ENCODE results near the gene IFT74. TPM values are rescaled to one million over a fixed set of nuclear protein-coding genes. Genes with fewer than 3 reads are reported as not detected.
A peak's percentile ranks its signal among the peaks of the same experiment; 100 is the strongest.

The IFT74 gene
- total RNA-seq, 1 donor from 2014 or later = 22.1 TPM

DNA sequence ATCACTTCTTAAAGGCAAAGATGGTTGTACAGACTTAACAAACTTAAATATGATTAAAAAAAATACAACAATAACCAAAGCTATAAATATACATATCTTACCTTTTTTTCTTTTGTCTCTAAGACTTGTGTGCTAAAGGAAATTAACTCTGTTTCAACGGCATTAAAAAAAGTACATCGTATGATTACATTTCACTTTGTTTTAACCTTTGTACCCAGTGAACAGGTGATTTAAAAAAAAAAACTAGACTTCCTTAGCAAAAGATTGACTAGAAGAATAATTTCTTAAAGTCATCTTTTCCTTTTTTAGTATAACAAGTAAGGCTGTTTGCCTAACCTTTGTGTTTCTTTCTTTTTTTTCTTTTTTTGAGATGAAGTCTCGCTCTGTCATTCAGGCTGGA lies 49.3 kb downstream of the IFT74 start, which contains the start of gene LRRC19:
TSS of gene LRRC19 (minus strand) at position 182 of the 400 bp plus-strand sequence. CDS start 5,978 bp downstream, outside the sequence.
- Mint-ChIP-seq H3K27ac (no peak within 1 kb of the TSS), H3K9me3 (peaks cover 11% of the 10 kb centered on the region), H3K36me3 (peaks cover 9% of the 10 kb centered on the region), H3K4me1 (no peaks in the 10 kb centered on the region), H3K4me3 (no peak within 1 kb of the TSS), H3K27me3 (ENCODE audit: low read depth) (no peaks in the 10 kb centered on the region)
- DNase-seq (ENCODE audit: low spot score in 2 of 2, unreplicated experiment in 2 of 2) = no peak
- TF ChIP-seq, protein P1, sequence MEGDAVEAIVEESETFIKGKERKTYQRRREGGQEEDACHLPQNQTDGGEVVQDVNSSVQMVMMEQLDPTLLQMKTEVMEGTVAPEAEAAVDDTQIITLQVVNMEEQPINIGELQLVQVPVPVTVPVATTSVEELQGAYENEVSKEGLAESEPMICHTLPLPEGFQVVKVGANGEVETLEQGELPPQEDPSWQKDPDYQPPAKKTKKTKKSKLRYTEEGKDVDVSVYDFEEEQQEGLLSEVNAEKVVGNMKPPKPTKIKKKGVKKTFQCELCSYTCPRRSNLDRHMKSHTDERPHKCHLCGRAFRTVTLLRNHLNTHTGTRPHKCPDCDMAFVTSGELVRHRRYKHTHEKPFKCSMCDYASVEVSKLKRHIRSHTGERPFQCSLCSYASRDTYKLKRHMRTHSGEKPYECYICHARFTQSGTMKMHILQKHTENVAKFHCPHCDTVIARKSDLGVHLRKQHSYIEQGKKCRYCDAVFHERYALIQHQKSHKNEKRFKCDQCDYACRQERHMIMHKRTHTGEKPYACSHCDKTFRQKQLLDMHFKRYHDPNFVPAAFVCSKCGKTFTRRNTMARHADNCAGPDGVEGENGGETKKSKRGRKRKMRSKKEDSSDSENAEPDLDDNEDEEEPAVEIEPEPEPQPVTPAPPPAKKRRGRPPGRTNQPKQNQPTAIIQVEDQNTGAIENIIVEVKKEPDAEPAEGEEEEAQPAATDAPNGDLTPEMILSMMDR (IDR thresholded peaks at IDR 0.05; ENCODE audit: unreplicated experiment) = no peak

DNA sequence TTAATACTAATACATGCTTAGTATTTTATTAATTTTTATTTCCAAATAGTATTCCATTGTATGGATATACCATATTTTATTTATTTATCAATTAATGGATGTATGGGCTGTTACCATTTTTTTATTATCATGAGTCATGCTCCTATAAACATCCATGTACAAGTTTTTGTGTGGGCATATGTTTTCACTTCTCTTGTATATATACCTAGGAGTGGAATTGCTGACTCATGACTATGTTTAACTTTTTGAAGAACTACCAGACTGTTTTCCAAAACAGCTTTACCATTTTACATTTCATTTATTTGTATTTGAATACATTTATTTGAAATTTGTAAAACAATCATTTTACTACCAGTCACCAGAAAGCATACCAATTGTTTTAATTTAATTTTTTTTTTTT lies 63.4 kb downstream of the IFT74 start:
- H3K27ac Mint-ChIP-seq = no peak overlapping the region
- no peaks in the 10 kb centered on the region for H3K4me1 Mint-ChIP-seq
- H3K4me3 Mint-ChIP-seq = no peak overlapping the region
- no peak for DNase-seq (ENCODE audit: low spot score in 2 of 2, unreplicated experiment in 2 of 2)
- peaks cover 56% of the 10 kb centered on the region for H3K36me3 Mint-ChIP-seq
- TF ChIP-seq, protein P1 (IDR thresholded peaks at IDR 0.05; ENCODE audit: unreplicated experiment) = no peak
- peaks cover 9% of the 10 kb centered on the region for H3K9me3 Mint-ChIP-seq
- H3K27me3 Mint-ChIP-seq (ENCODE audit: low read depth) = no peaks in the 10 kb centered on the region

DNA sequence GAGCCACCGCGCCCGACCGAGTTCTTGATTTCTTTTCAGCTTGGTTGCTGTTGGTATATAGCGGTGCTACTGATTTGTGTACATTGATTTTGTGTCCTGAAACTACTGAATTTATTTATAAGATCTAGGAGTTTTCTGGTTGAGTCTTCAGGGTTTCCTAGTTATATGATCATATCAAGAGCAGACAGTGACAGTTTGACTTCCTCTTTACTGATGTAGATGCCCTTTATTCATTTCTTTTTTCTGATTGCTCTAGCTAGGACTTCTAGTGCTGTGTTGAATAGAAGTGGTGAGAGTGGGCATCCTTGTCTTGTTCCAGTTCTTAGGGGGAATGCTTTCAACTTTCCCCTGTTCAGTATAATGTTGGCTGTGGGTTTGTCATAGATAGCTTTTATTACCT lies 66.7 kb downstream of the IFT74 start:
- H3K36me3 Mint-ChIP-seq = peaks cover 59% of the 10 kb centered on the region
- no peak for DNase-seq (ENCODE audit: low spot score in 2 of 2, unreplicated experiment in 2 of 2)
- TF ChIP-seq, protein P1 (IDR thresholded peaks at IDR 0.05; ENCODE audit: unreplicated experiment) = no peak
- H3K27me3 Mint-ChIP-seq (ENCODE audit: low read depth) = no peaks in the 10 kb centered on the region
- H3K9me3 Mint-ChIP-seq = peaks cover 23% of the 10 kb centered on the region
- H3K4me1 Mint-ChIP-seq = no peaks in the 10 kb centered on the region
- H3K4me3 Mint-ChIP-seq = no peak overlapping the region
- no peak overlapping the region for H3K27ac Mint-ChIP-seq

DNA sequence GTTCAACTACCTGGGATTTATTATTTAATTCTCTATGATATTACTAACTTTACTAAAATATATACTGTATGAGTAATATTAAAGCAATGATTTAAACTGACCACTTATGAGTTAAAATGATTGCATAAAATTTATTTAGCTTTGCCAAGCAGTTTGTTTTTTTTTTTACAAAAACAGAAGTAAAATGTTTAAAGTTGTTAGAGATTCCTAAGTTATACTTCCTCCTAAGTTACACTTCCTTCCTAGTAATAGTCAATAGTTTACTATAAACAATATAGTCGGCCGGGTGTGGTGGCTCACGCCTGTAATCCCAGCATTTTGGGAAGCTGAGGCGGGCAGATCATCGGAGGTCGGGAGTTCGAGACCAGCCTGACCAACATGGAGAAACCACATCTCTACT lies 73.0 kb downstream of the IFT74 start:
- H3K27me3 Mint-ChIP-seq (ENCODE audit: low read depth) = no peaks in the 10 kb centered on the region
- peaks cover 19% of the 10 kb centered on the region for H3K36me3 Mint-ChIP-seq
- H3K4me3 Mint-ChIP-seq = no peak overlapping the region
- TF ChIP-seq, protein P1 (IDR thresholded peaks at IDR 0.05; ENCODE audit: unreplicated experiment) = no peak
- no peak for DNase-seq (ENCODE audit: low spot score in 2 of 2, unreplicated experiment in 2 of 2)
- no peak overlapping the region for H3K27ac Mint-ChIP-seq
- no peaks in the 10 kb centered on the region for H3K4me1 Mint-ChIP-seq
- H3K9me3 Mint-ChIP-seq = peaks cover 18% of the 10 kb centered on the region

DNA sequence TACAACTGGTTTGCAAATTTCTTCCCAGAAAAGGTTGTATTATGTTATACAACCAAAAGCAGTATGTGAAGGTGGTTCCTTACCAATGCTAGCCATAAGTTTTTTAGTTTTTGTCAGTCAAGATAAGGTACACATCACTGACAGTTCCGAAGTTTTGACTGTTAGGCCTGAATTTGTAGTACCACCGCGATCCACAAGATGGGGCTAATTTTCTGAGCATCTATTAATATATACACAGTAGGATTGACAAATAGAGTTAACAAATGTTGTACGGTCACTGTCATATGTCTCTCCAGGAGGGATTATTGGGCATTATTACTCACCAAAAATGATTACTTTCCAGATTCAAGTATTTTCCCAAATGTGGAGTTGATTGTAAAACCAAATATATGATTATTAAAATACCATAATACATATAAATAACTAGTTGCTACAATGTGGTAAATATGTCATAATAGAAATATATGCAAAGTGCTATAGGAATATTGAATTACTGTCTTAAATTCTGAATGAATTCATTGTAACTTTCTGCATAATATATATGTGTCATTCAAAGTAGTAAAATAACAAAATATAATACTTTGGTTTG lies 77.7 kb downstream of the IFT74 start:
- Mint-ChIP-seq H3K36me3 (peaks cover 8% of the 10 kb centered on the region), H3K27me3 (ENCODE audit: low read depth) (no peaks in the 10 kb centered on the region), H3K4me3 (no peak overlapping the region), H3K9me3 (no peaks in the 10 kb centered on the region), H3K4me1 (no peaks in the 10 kb centered on the region), H3K27ac (no peak overlapping the region)
- TF ChIP-seq, protein P1 (IDR thresholded peaks at IDR 0.05; ENCODE audit: unreplicated experiment) = peak; percentile 88
- peak in 1 of 2 experiments; percentile 67 for DNase-seq (ENCODE audit: low spot score in 2 of 2, unreplicated experiment in 2 of 2)
